Type B pancreatic cell (in vitro differentiated cells): ENCODE results near the gene PRKRIP1. TPM values are rescaled to one million over a fixed set of nuclear protein-coding genes. Genes with fewer than 3 reads are reported as not detected.
"Not testable (repeated sequence)": the region's sequence is repeated elsewhere in the genome, so short reads cannot be mapped to it uniquely, and the experiment has no call there.

Source experiments
- DNase-seq: peaks from one replicate; pipeline ENCODE4 v3.0.0; 2021; ENCODE audit warnings: mixed read lengths; ENCODE audit not compliant: unreplicated experiment; ENCODE audit errors: extremely low spot score
- H3K27ac Mint-ChIP-seq: 2 replicates; pipeline ENCODE4 v1.8.0; 2021; ENCODE audit warnings: mild to moderate bottlenecking, mixed read lengths
- H3K27me3 Mint-ChIP-seq: 2 replicates; pipeline ENCODE4 v1.8.0; 2021; ENCODE audit warnings: mixed read lengths
- H3K36me3 Mint-ChIP-seq: 2 replicates; pipeline ENCODE4 v1.8.0; 2021; ENCODE audit warnings: mixed read lengths
- H3K4me1 Mint-ChIP-seq: one replicate; pipeline ENCODE4 v1.8.0; 2021; ENCODE audit warnings: mixed read lengths; ENCODE audit not compliant: unreplicated experiment
- H3K4me3 Mint-ChIP-seq: 2 replicates; pipeline ENCODE4 v1.8.0; 2021; ENCODE audit warnings: mild to moderate bottlenecking, mixed read lengths
- H3K9me3 Mint-ChIP-seq: 2 replicates; pipeline ENCODE4 v1.8.0; 2021; ENCODE audit warnings: mixed read lengths
- CTCF ChIP-seq: fragments of 200-600 bp; sonication (generic); conservative IDR thresholded peaks from 2 replicates; pipeline ENCODE4 v1.5.0; 2021; ENCODE audit warnings: antibody characterized with exemption, mild to moderate bottlenecking
- long read RNA-seq: library from polyadenylated mRNA; unstranded; transcript quantifications from one replicate; pipeline ENCODE4 v2.0.0, GENCODE V29; 2020
- total RNA-seq: library from RNA; stranded (reverse); gene quantifications from 2 replicates; pipeline ENCODE4 v1.2.1, GENCODE V29; 2021; ENCODE audit warnings: low replicate concordance

Gene PRKRIP1
- 28.2 and 34.0 TPM in 2 replicates for total RNA-seq
- long read RNA-seq, transcript PRKRIP1-201 (6 exons, 2,159 nt), result major isoform, 22 of 31 reads
- long read RNA-seq, partial matches to known transcripts, result 0 of 31 reads
- long read RNA-seq, other reads (novel, unspliced or antisense), result 7 of 31 reads

- peak; percentile 87 for DNase-seq
- Mint-ChIP-seq H3K27me3 (no peaks in the 10 kb centered on the region), H3K27ac (peak within 1 kb of the TSS; percentile 99), H3K4me1 (peaks cover 10% of the 10 kb centered on the region), H3K9me3 (no peaks in the 10 kb centered on the region), H3K4me3 (peak within 1 kb of the TSS; percentile 96), H3K36me3 (peaks cover 17% of the 10 kb centered on the region)
- TF ChIP-seq CTCF, result no peak
These were observed at the start of gene PRKRIP1 for GRCh38 chr7:102395873-102396709. PRKRIP1 (plus strand) TSS chr7:102396363; CDS start chr7:102396412, 49 bp downstream.

GRCh38 chr7:102346983-102347382, 49.2 kb upstream of the PRKRIP1 start:
- H3K9me3 Mint-ChIP-seq, H3K4me3 Mint-ChIP-seq, H3K4me1 Mint-ChIP-seq, H3K27me3 Mint-ChIP-seq, H3K36me3 Mint-ChIP-seq, DNase-seq, H3K27ac Mint-ChIP-seq: not testable (repeated sequence)

GRCh38 chr7:102356344-102356743, 39.8 kb upstream of the PRKRIP1 start, which contains the start of gene SPDYE6:
SPDYE6 (minus strand) TSS chr7:102356444; CDS start chr7:102356023, 421 bp downstream.
- not testable (repeated sequence) for H3K27ac Mint-ChIP-seq, H3K36me3 Mint-ChIP-seq, DNase-seq, H3K4me3 Mint-ChIP-seq, H3K27me3 Mint-ChIP-seq, H3K4me1 Mint-ChIP-seq, H3K9me3 Mint-ChIP-seq

GRCh38 chr7:102363549-102364393, 32.4 kb upstream of the PRKRIP1 start:
- H3K36me3 Mint-ChIP-seq, result peaks cover 11% of the 10 kb centered on the region
- TF ChIP-seq CTCF, result peak; percentile 46
- not testable (repeated sequence) for H3K27me3 Mint-ChIP-seq

GRCh38 chr7:102364394-102364886, 31.7 kb upstream of the PRKRIP1 start:
- DNase-seq, H3K4me1 Mint-ChIP-seq: not testable (repeated sequence)
- H3K36me3 Mint-ChIP-seq, result peaks cover 11% of the 10 kb centered on the region

More at GRCh38 chr7:102363549-102364393, 32.4 kb upstream of the PRKRIP1 start:
- DNase-seq, result peak; percentile 95
- peak overlapping the region; percentile 91 for H3K27ac Mint-ChIP-seq
- H3K9me3 Mint-ChIP-seq, H3K4me1 Mint-ChIP-seq: not testable (repeated sequence)
- H3K4me3 Mint-ChIP-seq, result peak overlapping the region; percentile 94

GRCh38 chr7:102365390-102365789, 30.8 kb upstream of the PRKRIP1 start:
- H3K9me3 Mint-ChIP-seq, DNase-seq, H3K4me1 Mint-ChIP-seq, H3K27me3 Mint-ChIP-seq, H3K27ac Mint-ChIP-seq: not testable (repeated sequence)
- Mint-ChIP-seq H3K36me3 (peaks cover 17% of the 10 kb centered on the region), H3K4me3 (peak overlapping the region; percentile 62)

More at GRCh38 chr7:102364394-102364886, 31.7 kb upstream of the PRKRIP1 start:
- Mint-ChIP-seq H3K27ac (peak overlapping the region; percentile 58), H3K4me3 (peak overlapping the region; percentile 94)
- H3K9me3 Mint-ChIP-seq, H3K27me3 Mint-ChIP-seq: not testable (repeated sequence)

- H3K4me1 Mint-ChIP-seq, H3K27me3 Mint-ChIP-seq, H3K27ac Mint-ChIP-seq, DNase-seq, H3K9me3 Mint-ChIP-seq, H3K4me3 Mint-ChIP-seq: not testable (repeated sequence)
- peaks cover 29% of the 10 kb centered on the region for H3K36me3 Mint-ChIP-seq
These were observed 26.1 kb upstream of the PRKRIP1 start for GRCh38 chr7:102370038-102370437.

GRCh38 chr7:102372796-102373195, 23.4 kb upstream of the PRKRIP1 start:
- DNase-seq, H3K4me1 Mint-ChIP-seq, H3K9me3 Mint-ChIP-seq, H3K4me3 Mint-ChIP-seq, H3K27me3 Mint-ChIP-seq, H3K27ac Mint-ChIP-seq: not testable (repeated sequence)
- peaks cover 32% of the 10 kb centered on the region for H3K36me3 Mint-ChIP-seq
